Effector CD8-positive, alpha-beta T cell (primary cell): ENCODE measurements around the gene CIT.

Experiments
- DNase-seq: peaks from one replicate; lab custom pipeline; 2025; lab: John Stamatoyannopoulos, UW

Gene CIT

GRCh38 chr12:119699199-119699760, 177.8 kb downstream of the CIT start:
- no peak for DNase-seq

GRCh38 chr12:119696943-119697342, 180.2 kb downstream of the CIT start:
- DNase-seq, result no peak

- no peak for DNase-seq
These were observed 182.1 kb downstream of the CIT start for GRCh38 chr12:119695034-119695433.

- DNase-seq, result no peak
These were observed 183.0 kb downstream of the CIT start for GRCh38 chr12:119694111-119694510.

GRCh38 chr12:119693511-119693910, 183.6 kb downstream of the CIT start:
- DNase-seq, result no peak

GRCh38 chr12:119692997-119693396, 184.1 kb downstream of the CIT start:
- no peak for DNase-seq

- no peak for DNase-seq
These were observed 184.7 kb downstream of the CIT start for GRCh38 chr12:119692410-119692809.

GRCh38 chr12:119691202-119691810, 185.8 kb downstream of the CIT start:
- no peak for DNase-seq

- DNase-seq, result no peak
These were observed 187.1 kb downstream of the CIT start for GRCh38 chr12:119689935-119690500.

- no peak for DNase-seq
These were observed 189.2 kb downstream of the CIT start for GRCh38 chr12:119687879-119688278.

GRCh38 chr12:119687406-119687805, 189.7 kb downstream of the CIT start:
- DNase-seq, result no peak

GRCh38 chr12:119686776-119687175, 190.3 kb downstream of the CIT start:
- no peak for DNase-seq

- no peak for DNase-seq
These were observed 190.8 kb downstream of the CIT start for GRCh38 chr12:119686355-119686754.

GRCh38 chr12:119685375-119685774, 191.7 kb downstream of the CIT start:
- DNase-seq, result no peak

- DNase-seq, result no peak
These were observed 192.3 kb downstream of the CIT start for GRCh38 chr12:119684711-119685369.

GRCh38 chr12:119683816-119684215, 193.3 kb downstream of the CIT start:
- DNase-seq, result no peak

- no peak for DNase-seq
These were observed 193.7 kb downstream of the CIT start for GRCh38 chr12:119683413-119683812.

GRCh38 chr12:119682639-119683252, 194.4 kb downstream of the CIT start:
- no peak for DNase-seq

GRCh38 chr12:119681728-119682638, 195.1 kb downstream of the CIT start:
- no peak for DNase-seq

GRCh38 chr12:119681111-119681510, 196.0 kb downstream of the CIT start:
- no peak for DNase-seq

GRCh38 chr12:119679490-119679889, 197.6 kb downstream of the CIT start:
- DNase-seq, result no peak

- no peak for DNase-seq
These were observed 198.0 kb downstream of the CIT start for GRCh38 chr12:119679081-119679480.
